Pericardium fibroblast (primary cell): Measurements from ENCODE around the gene ZNF622. TPM values are rescaled to one million over a fixed set of nuclear protein-coding genes. Genes with fewer than 3 reads are reported as not detected.

Experiments
- total RNA-seq: library from RNA; depleted of rRNA; stranded (reverse); fragments of >200 nt; gene quantifications from 2 replicates; pipeline ENCODE4 v1.2.3, GENCODE V29; 2015

The ZNF622 gene
- 30.9 and 33.6 TPM in 2 replicates for total RNA-seq

GRCh38 chr5:16465544-16466432 is at the start of gene ZNF622:
TSS of gene ZNF622 (minus strand) at chr5:16465800. CDS start at chr5:16465665, 135 bp downstream.

Other genes starting within 250 kb of the ZNF622 start
- gene RETREG1, start 151.2 kb upstream of the ZNF622 start, total RNA-seq = 0.47 and 1.4 TPM in 2 replicates